GM19328 (cell line): Measurements from ENCODE around the gene ADGB.
"Not testable (repeated sequence)": the region's sequence is repeated elsewhere in the genome, so short reads cannot be mapped to it uniquely, and the experiment has no call there.

ENCODE experiments used
- ATAC-seq: cut with Tn5 transposase; IDR thresholded peaks from one replicate; pipeline ENCODE4 v1.9.1; 2021; ENCODE audit warnings: mild to moderate bottlenecking, moderate library complexity; ENCODE audit not compliant: unreplicated experiment

The ADGB gene

GRCh38 chr6:146814148-146814750, 215.5 kb downstream of the ADGB start:
- no peak for ATAC-seq

GRCh38 chr6:146815511-146816462, 217.0 kb downstream of the ADGB start:
- ATAC-seq = not testable (repeated sequence)

GRCh38 chr6:146819596-146820320, 221.0 kb downstream of the ADGB start:
- ATAC-seq = no peak

- no peak for ATAC-seq
Measured at GRCh38 chr6:146827216-146827928, 228.6 kb downstream of the ADGB start.

GRCh38 chr6:146829792-146830565, 231.2 kb downstream of the ADGB start:
- no peak for ATAC-seq

GRCh38 chr6:146833157-146833556, 234.4 kb downstream of the ADGB start:
- ATAC-seq = no peak

GRCh38 chr6:146840216-146840615, 241.4 kb downstream of the ADGB start:
- no peak for ATAC-seq

GRCh38 chr6:146840641-146841040, 241.9 kb downstream of the ADGB start:
- no peak for ATAC-seq

- no peak for ATAC-seq
Measured at GRCh38 chr6:146847426-146847825, 248.7 kb downstream of the ADGB start.

GRCh38 chr6:146850238-146850896, 251.6 kb downstream of the ADGB start:
- ATAC-seq = no peak

GRCh38 chr6:146850981-146851380, 252.2 kb downstream of the ADGB start:
- ATAC-seq = no peak

GRCh38 chr6:146851837-146852236, 253.1 kb downstream of the ADGB start:
- no peak for ATAC-seq

GRCh38 chr6:146854521-146855255, 255.9 kb downstream of the ADGB start:
- ATAC-seq = not testable (repeated sequence)

- no peak for ATAC-seq
Measured at GRCh38 chr6:146855889-146856288, 257.1 kb downstream of the ADGB start.

GRCh38 chr6:146856296-146856695, 257.5 kb downstream of the ADGB start:
- peak; percentile 33 for ATAC-seq

GRCh38 chr6:146857180-146857979, 258.6 kb downstream of the ADGB start:
- peak; percentile 92 for ATAC-seq

GRCh38 chr6:146857980-146858347, 259.2 kb downstream of the ADGB start:
- ATAC-seq = peak; percentile 14

GRCh38 chr6:146859206-146859605, 260.4 kb downstream of the ADGB start:
- no peak for ATAC-seq
